Sigmoid colon (tissue), 4 donors: ENCODE data around the gene DERL2.

Experiments
- CTCF ChIP-seq, 4 experiments: fragments of 450-650 bp in 3 of 4; fragments of 200-600 bp in 1 of 4; IDR thresholded peaks; one replicate each; pipeline ENCODE4 v1.5.1; 2016 to 2019; ENCODE audit warnings: antibody characterized with exemption in 4 of 4, mild to moderate bottlenecking in 3 of 4, moderate library complexity in 2 of 4
- EP300 ChIP-seq, 4 donors: sonication (generic); formaldehyde crosslinking; IDR thresholded peaks; one replicate each; pipeline ENCODE4 v1.6.1; 2017; ENCODE audit warnings: antibody characterized with exemption in 4 of 4
- POLR2A ChIP-seq, 2 donors: fragments of 450-650 bp; IDR thresholded peaks; one replicate each; pipeline ENCODE4 v1.6.1; 2016; ENCODE audit warnings: antibody characterized with exemption in 2 of 2, mild to moderate bottlenecking in 2 of 2, moderate library complexity in 2 of 2

- no peak for TF ChIP-seq CTCF (IDR thresholded peaks at IDR 0.05)
- TF ChIP-seq EP300 (IDR thresholded peaks at IDR 0.05): no peak
- no peak for TF ChIP-seq POLR2A (IDR thresholded peaks at IDR 0.05)
These were observed 37.3 kb upstream of the DERL2 start for GRCh38 chr17:5523249-5523648.
